ENCODE data around the gene THSD4.

Gene THSD4

GRCh38 chr15:71753346-71753745, 638.1 kb downstream of the THSD4 start:
- H3K4me2 ChIP-seq (ENCODE audit: low read length): no peak overlapping the region
- H3K27ac ChIP-seq (ENCODE audit: low read depth, low read length): no peak overlapping the region
- H4K20me1 ChIP-seq (ENCODE audit: control insufficient read depth, insufficient read depth, low read depth, low read length): no peaks in the 10 kb centered on the region
- H3K4me1 ChIP-seq (ENCODE audit: control insufficient read depth, low read length): no peaks in the 10 kb centered on the region
- H3K9me3 ChIP-seq (ENCODE audit: control insufficient read depth, insufficient read depth, low read length): no peaks in the 10 kb centered on the region
- no peaks in the 10 kb centered on the region for H3F3A ChIP-seq (ENCODE audit: control insufficient read depth, insufficient read depth)
- no peaks in the 10 kb centered on the region for H3K36me3 ChIP-seq (ENCODE audit: control insufficient read depth, low read length)
- TF ChIP-seq CTCF (IDR thresholded peaks at IDR 0.05; ENCODE audit: low read depth, low read length, poor library complexity, severe bottlenecking) (no peak), EZH2phosphoT487 (IDR thresholded peaks at IDR 0.05; ENCODE audit: borderline replicate concordance, low read length) (no peak)
- H3K27me3 ChIP-seq (ENCODE audit: control insufficient read depth, low read length): peaks cover 7% of the 10 kb centered on the region; the same call in 1 of the 2 replicates
- H3K79me2 ChIP-seq (ENCODE audit: control insufficient read depth, low read length): no peaks in the 10 kb centered on the region
- H3K9me2 ChIP-seq (replicated peaks; ENCODE audit: control insufficient read depth, low read length): no peaks in the 10 kb centered on the region
- no peak overlapping the region for H3K4me3 ChIP-seq (ENCODE audit: low read length)

- Histone ChIP-seq H3K4me3 (ENCODE audit: low read length) (no peak overlapping the region), H3F3A (ENCODE audit: control insufficient read depth, insufficient read depth) (no peaks in the 10 kb centered on the region), H3K27me3 (ENCODE audit: control insufficient read depth, low read length) (peaks cover 7% of the 10 kb centered on the region; the same call in 1 of the 2 replicates), H3K9me2 (replicated peaks; ENCODE audit: control insufficient read depth, low read length) (no peaks in the 10 kb centered on the region), H3K27ac (ENCODE audit: low read depth, low read length) (no peak overlapping the region), H3K79me2 (ENCODE audit: control insufficient read depth, low read length) (no peaks in the 10 kb centered on the region), H4K20me1 (ENCODE audit: control insufficient read depth, insufficient read depth, low read depth, low read length) (no peaks in the 10 kb centered on the region), H3K4me1 (ENCODE audit: control insufficient read depth, low read length) (no peaks in the 10 kb centered on the region), H3K4me2 (ENCODE audit: low read length) (no peak overlapping the region), H3K36me3 (ENCODE audit: control insufficient read depth, low read length) (no peaks in the 10 kb centered on the region), H3K9me3 (ENCODE audit: control insufficient read depth, insufficient read depth, low read length) (no peaks in the 10 kb centered on the region)
- TF ChIP-seq CTCF (IDR thresholded peaks at IDR 0.05; ENCODE audit: low read depth, low read length, poor library complexity, severe bottlenecking) (no peak), EZH2phosphoT487 (IDR thresholded peaks at IDR 0.05; ENCODE audit: borderline replicate concordance, low read length) (no peak)
Observed at GRCh38 chr15:71754660-71755059, 639.4 kb downstream of the THSD4 start.

GRCh38 chr15:71755092-71755970, 640.1 kb downstream of the THSD4 start:
- Histone ChIP-seq H3K79me2 (ENCODE audit: control insufficient read depth, low read length) (no peaks in the 10 kb centered on the region), H3K9me2 (replicated peaks; ENCODE audit: control insufficient read depth, low read length) (no peaks in the 10 kb centered on the region), H3K27ac (ENCODE audit: low read depth, low read length) (no peak overlapping the region), H3K4me2 (ENCODE audit: low read length) (no peak overlapping the region), H4K20me1 (ENCODE audit: control insufficient read depth, insufficient read depth, low read depth, low read length) (no peaks in the 10 kb centered on the region), H3K36me3 (ENCODE audit: control insufficient read depth, low read length) (no peaks in the 10 kb centered on the region), H3K4me1 (ENCODE audit: control insufficient read depth, low read length) (no peaks in the 10 kb centered on the region), H3F3A (ENCODE audit: control insufficient read depth, insufficient read depth) (no peaks in the 10 kb centered on the region), H3K4me3 (ENCODE audit: low read length) (no peak overlapping the region), H3K9me3 (ENCODE audit: control insufficient read depth, insufficient read depth, low read length) (peaks cover 3% of the 10 kb centered on the region), H3K27me3 (ENCODE audit: control insufficient read depth, low read length) (peaks cover 7% of the 10 kb centered on the region; the same call in 1 of the 2 replicates)
- TF ChIP-seq CTCF (IDR thresholded peaks at IDR 0.05; ENCODE audit: low read depth, low read length, poor library complexity, severe bottlenecking): no peak
- TF ChIP-seq EZH2phosphoT487 (IDR thresholded peaks at IDR 0.05; ENCODE audit: borderline replicate concordance, low read length): no peak
